ENCODE data around the gene FBXL4.
A peak's percentile ranks its signal among the peaks of the same experiment; 100 is the strongest.

FBXL4 gene

DNA sequence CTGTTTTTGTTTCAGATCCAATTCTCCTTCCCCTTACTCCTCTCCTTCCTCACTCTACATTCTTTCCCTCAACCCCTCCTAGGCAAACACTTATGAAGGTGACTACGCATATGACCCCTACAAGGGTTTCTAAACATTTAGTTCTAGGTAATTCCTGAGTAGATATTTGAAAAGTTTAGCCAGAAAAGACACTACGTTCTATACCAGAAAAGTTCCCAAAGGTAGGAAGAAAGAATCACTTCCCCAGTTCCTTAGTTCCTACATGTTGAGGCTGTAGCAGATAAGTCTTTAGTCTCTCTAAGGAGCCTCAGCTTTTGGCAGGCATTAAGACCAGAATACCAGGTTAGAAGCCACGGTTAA lies 101.7 kb downstream of the FBXL4 start:
- no peaks in the 10 kb centered on the region for H3K9me3 ChIP-seq
- TF ChIP-seq, protein P1, sequence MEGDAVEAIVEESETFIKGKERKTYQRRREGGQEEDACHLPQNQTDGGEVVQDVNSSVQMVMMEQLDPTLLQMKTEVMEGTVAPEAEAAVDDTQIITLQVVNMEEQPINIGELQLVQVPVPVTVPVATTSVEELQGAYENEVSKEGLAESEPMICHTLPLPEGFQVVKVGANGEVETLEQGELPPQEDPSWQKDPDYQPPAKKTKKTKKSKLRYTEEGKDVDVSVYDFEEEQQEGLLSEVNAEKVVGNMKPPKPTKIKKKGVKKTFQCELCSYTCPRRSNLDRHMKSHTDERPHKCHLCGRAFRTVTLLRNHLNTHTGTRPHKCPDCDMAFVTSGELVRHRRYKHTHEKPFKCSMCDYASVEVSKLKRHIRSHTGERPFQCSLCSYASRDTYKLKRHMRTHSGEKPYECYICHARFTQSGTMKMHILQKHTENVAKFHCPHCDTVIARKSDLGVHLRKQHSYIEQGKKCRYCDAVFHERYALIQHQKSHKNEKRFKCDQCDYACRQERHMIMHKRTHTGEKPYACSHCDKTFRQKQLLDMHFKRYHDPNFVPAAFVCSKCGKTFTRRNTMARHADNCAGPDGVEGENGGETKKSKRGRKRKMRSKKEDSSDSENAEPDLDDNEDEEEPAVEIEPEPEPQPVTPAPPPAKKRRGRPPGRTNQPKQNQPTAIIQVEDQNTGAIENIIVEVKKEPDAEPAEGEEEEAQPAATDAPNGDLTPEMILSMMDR (IDR thresholded peaks at IDR 0.05), result no peak
- peaks cover 100% of the 10 kb centered on the region for H3K27me3 ChIP-seq
- no peaks in the 10 kb centered on the region for H3K36me3 ChIP-seq
- peaks cover 17 to 26% of the 10 kb centered on the region in 2 experiments for H3K4me1 ChIP-seq (ENCODE audit: control insufficient read depth in 1 of 2, insufficient read depth in 1 of 2, low read depth in 1 of 2, low read length in 1 of 2)
- no peak overlapping the region for H3K27ac ChIP-seq
- H3K4me3 ChIP-seq (ENCODE audit: low read depth in 1 of 2, low read length in 1 of 2), result no peak overlapping the region

DNA sequence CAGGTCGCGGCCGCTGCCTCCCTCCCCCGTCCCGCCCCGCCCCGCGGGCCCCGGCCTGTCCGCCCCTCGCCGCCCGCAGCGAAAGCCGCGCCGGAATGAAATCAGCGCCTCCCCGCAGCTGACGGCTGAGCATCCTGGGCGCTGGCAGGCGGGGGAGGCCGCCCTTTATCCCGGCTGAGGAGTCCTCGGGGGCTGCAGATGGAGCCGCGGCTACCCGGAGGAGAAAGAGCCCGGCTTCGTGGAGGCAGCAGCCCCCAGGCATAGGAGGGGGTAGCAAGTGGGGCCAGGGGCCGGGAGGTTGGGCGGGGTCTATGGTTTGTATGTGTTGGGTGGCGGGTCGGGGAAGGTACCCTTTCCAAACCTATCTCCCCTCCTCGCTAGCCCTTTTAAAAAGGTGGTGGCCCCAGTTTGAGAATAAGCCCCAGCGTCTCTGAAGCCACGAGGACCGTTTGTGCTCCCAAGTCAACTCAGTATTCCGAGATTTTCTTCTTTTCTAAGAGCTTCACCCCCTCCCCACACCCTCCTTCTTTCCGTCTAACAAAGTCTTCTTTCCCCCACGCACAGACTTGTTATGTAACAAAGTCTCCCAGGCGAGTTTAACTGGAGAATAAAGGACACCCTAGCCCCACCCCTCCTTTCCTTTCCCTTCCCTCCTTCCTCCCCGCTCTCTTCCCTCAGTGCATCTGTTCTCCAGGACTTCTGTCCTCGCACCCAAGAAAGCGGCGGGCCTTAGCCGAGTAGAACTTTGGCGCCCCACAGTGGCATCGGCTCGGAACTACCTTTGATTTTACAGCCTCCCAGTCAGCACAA lies 102.3 kb downstream of the FBXL4 start:
- Histone ChIP-seq H3K27me3 (peaks cover 100% of the 10 kb centered on the region), H3K4me3 (ENCODE audit: low read depth in 1 of 2, low read length in 1 of 2) (no peak overlapping the region), H3K9me3 (no peaks in the 10 kb centered on the region), H3K36me3 (no peaks in the 10 kb centered on the region), H3K27ac (no peak overlapping the region), H3K4me1 (ENCODE audit: control insufficient read depth in 1 of 2, insufficient read depth in 1 of 2, low read depth in 1 of 2, low read length in 1 of 2) (peaks cover 17 to 26% of the 10 kb centered on the region in 2 experiments)
- TF ChIP-seq, protein P1 (IDR thresholded peaks at IDR 0.05), result peak; percentile 28

DNA sequence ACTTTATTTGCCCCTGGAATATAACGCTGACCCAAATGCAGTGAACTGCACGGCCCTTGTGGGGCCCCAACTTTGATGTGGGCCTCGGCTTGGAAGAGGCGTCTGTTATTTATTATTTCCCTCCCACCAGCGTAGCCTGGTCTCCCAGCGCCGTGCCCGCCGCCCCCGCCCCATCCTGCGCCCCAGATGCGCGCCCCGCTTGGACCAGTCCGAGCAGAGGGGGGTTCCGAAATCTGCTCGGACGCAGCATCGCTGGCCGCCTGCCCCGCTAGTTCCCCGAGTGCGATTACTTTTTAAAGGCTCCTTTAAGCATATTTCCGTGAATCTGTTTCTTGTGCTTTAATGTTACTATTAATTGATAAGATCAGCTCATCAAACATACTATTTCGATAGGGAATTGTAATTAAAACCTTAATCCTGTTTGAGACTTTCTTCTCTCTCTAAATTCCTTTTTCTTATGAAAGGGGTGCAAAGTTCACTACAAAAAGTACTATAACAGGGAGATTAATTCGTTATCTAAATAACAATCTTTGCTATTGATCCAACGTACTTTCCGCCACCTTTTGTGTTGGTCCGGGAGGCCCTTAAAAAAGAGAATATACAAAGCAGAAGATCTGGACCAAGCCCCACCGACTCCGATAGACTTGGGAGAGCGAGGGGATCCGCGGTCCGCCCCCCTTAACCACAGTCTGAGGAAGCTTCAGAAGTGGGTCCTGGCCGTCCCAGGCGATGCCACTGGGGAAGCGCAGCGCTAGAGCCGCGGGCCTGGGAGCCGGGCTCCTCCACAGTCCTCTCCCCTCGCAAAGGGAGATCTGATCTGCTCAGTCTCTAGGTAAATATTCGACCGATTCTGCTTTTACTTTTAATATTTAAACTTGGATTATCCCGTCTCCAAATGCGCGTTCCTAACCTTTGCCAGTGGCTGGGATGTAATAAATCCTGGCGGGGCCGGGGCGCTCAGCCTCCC lies 103.2 kb downstream of the FBXL4 start:
- Histone ChIP-seq H3K4me3 (ENCODE audit: low read depth in 1 of 2, low read length in 1 of 2) (no peak overlapping the region), H3K9me3 (no peaks in the 10 kb centered on the region), H3K36me3 (no peaks in the 10 kb centered on the region), H3K27ac (no peak overlapping the region), H3K4me1 (ENCODE audit: control insufficient read depth in 1 of 2, insufficient read depth in 1 of 2, low read depth in 1 of 2, low read length in 1 of 2) (peaks cover 17 to 26% of the 10 kb centered on the region in 2 experiments), H3K27me3 (peaks cover 100% of the 10 kb centered on the region)
- TF ChIP-seq, protein P1 (IDR thresholded peaks at IDR 0.05), result no peak

DNA sequence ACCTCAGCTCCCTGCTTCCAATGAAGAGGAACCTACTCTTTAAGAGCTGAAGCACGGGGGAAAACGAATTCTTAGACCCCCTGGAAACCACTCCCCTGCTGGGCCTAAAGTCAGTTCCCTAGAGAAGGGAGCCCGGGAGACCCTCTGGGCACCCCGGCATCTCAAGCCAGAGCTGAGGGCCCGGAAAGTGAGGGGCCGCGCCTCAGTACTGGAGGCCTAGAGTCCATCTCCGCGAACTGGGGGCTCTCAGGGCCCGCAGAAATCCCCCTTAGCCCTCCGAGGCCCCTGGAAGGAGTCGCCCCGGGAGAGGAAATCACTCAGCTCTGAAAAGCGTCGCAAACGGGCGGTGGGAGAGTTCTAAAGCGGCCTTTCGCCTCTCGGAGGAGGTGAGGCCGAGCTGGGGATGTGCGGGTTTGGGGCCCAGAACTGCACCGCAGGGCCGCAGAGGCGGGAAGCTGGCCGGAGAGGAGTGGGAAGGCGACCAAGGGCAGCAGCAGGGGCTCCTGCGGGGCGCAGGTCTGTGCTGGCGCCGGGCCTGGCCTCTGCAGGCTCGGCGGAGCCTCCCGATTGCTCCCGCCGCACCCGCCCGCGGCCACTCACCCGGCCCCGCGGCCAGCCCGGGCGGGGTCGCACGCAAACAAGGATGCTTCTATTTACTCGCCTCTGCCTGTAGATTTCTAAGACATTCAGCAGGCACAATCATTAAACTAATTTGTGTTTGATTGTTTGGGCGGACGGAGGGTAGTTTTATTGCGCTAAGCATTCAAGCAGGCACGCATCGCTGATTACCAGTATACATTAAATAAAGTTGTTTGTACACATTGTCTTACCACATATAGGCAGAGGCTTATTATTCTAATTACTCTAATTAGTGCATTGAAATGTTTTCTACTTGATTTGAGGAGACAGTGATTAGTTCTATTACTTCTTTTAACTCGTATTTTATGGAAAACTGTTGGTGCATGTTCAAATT lies 104.2 kb downstream of the FBXL4 start:
- peaks cover 11 to 20% of the 10 kb centered on the region in 2 experiments for H3K4me1 ChIP-seq (ENCODE audit: control insufficient read depth in 1 of 2, insufficient read depth in 1 of 2, low read depth in 1 of 2, low read length in 1 of 2)
- no peaks in the 10 kb centered on the region for H3K9me3 ChIP-seq
- H3K36me3 ChIP-seq, result no peaks in the 10 kb centered on the region
- H3K27ac ChIP-seq, result no peak overlapping the region
- TF ChIP-seq, protein P1 (IDR thresholded peaks at IDR 0.05), result no peak
- peaks cover 100% of the 10 kb centered on the region for H3K27me3 ChIP-seq
- no peak overlapping the region for H3K4me3 ChIP-seq (ENCODE audit: low read depth in 1 of 2, low read length in 1 of 2)
